ENCODE data around the gene DCTPP1.

DNA sequence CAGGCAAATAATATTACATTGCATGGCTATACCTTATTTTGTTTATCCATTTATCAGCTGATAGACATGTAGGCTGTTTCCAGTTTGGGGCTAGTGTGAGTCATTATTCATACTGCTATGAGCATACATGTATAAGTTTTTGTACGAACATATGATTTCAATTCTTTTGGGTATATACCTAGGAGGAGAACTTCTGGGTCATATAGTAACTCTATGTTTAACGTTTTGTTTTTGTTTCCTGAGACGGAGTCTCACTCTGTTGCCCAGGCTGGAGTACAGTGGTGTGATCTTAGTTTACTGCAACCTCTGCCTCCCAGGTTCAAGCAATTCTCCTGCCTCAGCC is 40.3 kb upstream of the DCTPP1 start:
- TF ChIP-seq, protein P1, sequence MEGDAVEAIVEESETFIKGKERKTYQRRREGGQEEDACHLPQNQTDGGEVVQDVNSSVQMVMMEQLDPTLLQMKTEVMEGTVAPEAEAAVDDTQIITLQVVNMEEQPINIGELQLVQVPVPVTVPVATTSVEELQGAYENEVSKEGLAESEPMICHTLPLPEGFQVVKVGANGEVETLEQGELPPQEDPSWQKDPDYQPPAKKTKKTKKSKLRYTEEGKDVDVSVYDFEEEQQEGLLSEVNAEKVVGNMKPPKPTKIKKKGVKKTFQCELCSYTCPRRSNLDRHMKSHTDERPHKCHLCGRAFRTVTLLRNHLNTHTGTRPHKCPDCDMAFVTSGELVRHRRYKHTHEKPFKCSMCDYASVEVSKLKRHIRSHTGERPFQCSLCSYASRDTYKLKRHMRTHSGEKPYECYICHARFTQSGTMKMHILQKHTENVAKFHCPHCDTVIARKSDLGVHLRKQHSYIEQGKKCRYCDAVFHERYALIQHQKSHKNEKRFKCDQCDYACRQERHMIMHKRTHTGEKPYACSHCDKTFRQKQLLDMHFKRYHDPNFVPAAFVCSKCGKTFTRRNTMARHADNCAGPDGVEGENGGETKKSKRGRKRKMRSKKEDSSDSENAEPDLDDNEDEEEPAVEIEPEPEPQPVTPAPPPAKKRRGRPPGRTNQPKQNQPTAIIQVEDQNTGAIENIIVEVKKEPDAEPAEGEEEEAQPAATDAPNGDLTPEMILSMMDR (IDR thresholded peaks at IDR 0.05) = no peak
- TF ChIP-seq EP300 (IDR thresholded peaks at IDR 0.05) (no peak), POLR2A (IDR thresholded peaks at IDR 0.05; ENCODE audit: low read length) (no peak)

All from A549 (cell line).